SK-N-MC (cell line): ENCODE measurements around the gene PRDM16.

Source experiments
- EZH2 ChIP-seq: fragments of 200-600 bp; sonication (generic); IDR thresholded peaks from one replicate; pipeline ENCODE4 v1.6.1; 2017; ENCODE audit warnings: antibody characterized with exemption
- FOXP2 ChIP-seq: optimal IDR thresholded peaks from 2 replicates; pipeline ENCODE3; 2011; ENCODE audit warnings: mild to moderate bottlenecking, moderate library complexity; ENCODE audit not compliant: insufficient read depth; ENCODE audit errors: extremely low read length, control extremely low read depth
- POLR2AphosphoS5 ChIP-seq: IDR thresholded peaks from 2 replicates; pipeline ENCODE4 v1.6.1; 2012; ENCODE audit warnings: mild to moderate bottlenecking, low read depth, low read length, borderline replicate concordance

- TF ChIP-seq EZH2, result no peak
- TF ChIP-seq FOXP2, result no peak
- TF ChIP-seq POLR2AphosphoS5, result no peak
Measured at GRCh38 chr1:3452866-3453175, 383.8 kb downstream of the PRDM16 start.
